ENCODE measurements around the gene CORIN.
A peak's percentile ranks its signal among the peaks of the same experiment; 100 is the strongest.

CORIN gene

GRCh38 chr4:47674144-47674543, 163.7 kb downstream of the CORIN start:
- no peak for DNase-seq

GRCh38 chr4:47672696-47673095, 165.2 kb downstream of the CORIN start:
- no peak for DNase-seq

GRCh38 chr4:47669946-47670345, 167.9 kb downstream of the CORIN start:
- DNase-seq: no peak

- DNase-seq: peak in 1 of 2 experiments; percentile 49
Measured at GRCh38 chr4:47668810-47669408, 169.0 kb downstream of the CORIN start.

GRCh38 chr4:47668256-47668655, 169.6 kb downstream of the CORIN start:
- DNase-seq: no peak

- DNase-seq: no peak
Measured at GRCh38 chr4:47667552-47667951, 170.3 kb downstream of the CORIN start.

- no peak for DNase-seq
Measured at GRCh38 chr4:47664051-47664826, 173.6 kb downstream of the CORIN start.

GRCh38 chr4:47662975-47663374, 174.9 kb downstream of the CORIN start:
- no peak for DNase-seq

GRCh38 chr4:47661741-47662140, 176.1 kb downstream of the CORIN start:
- DNase-seq: no peak

GRCh38 chr4:47659342-47659741, 178.5 kb downstream of the CORIN start:
- DNase-seq: no peak

GRCh38 chr4:47654972-47655693, 182.7 kb downstream of the CORIN start:
- DNase-seq: no peak

GRCh38 chr4:47652092-47652491, 185.8 kb downstream of the CORIN start:
- DNase-seq: no peak

GRCh38 chr4:47651231-47651630, 186.6 kb downstream of the CORIN start:
- DNase-seq: no peak

GRCh38 chr4:47650584-47651130, 187.2 kb downstream of the CORIN start:
- DNase-seq: no peak

- DNase-seq: no peak
Measured at GRCh38 chr4:47647544-47647943, 190.3 kb downstream of the CORIN start.

- no peak for DNase-seq
Measured at GRCh38 chr4:47647029-47647428, 190.8 kb downstream of the CORIN start.

GRCh38 chr4:47646372-47646771, 191.5 kb downstream of the CORIN start:
- DNase-seq: no peak

GRCh38 chr4:47643845-47644244, 194.0 kb downstream of the CORIN start:
- no peak for DNase-seq

GRCh38 chr4:47642985-47643760, 194.7 kb downstream of the CORIN start:
- DNase-seq: no peak

GRCh38 chr4:47642191-47642830, 195.6 kb downstream of the CORIN start:
- DNase-seq: no peak

- no peak for DNase-seq
Measured at GRCh38 chr4:47641755-47642154, 196.1 kb downstream of the CORIN start.

- no peak for DNase-seq
Measured at GRCh38 chr4:47640911-47641310, 197.0 kb downstream of the CORIN start.
